CD4-positive, alpha-beta T cell (primary cell): ENCODE measurements around the gene DHX40. TPM values are rescaled to one million over a fixed set of nuclear protein-coding genes. Genes with fewer than 3 reads are reported as not detected.

Source experiments
- ATAC-seq: fragments of 200-7000 bp; cut with Tn5 transposase; one replicate; pipeline ENCODE4 v1.10.0; 2022; ENCODE audit warnings: mild to moderate bottlenecking; ENCODE audit not compliant: poor library complexity
- CTCF ChIA-PET: fragments of 350-600 bp; sonication (Branson Sonifier 250); formaldehyde crosslinking; loops from one replicate; lab custom pipeline; 2021; ENCODE audit warnings: antibody characterized with exemption, inconsistent platforms; lab: Charles Lee
- POLR2A ChIA-PET: fragments of 350-600 bp; sonication (Branson Sonifier 250); formaldehyde crosslinking; loops from one replicate; lab custom pipeline; 2021; ENCODE audit warnings: antibody characterized with exemption, inconsistent platforms; lab: Charles Lee
- DNase-seq, 14 experiments: peaks; one replicate each; pipeline ENCODE4 v3.0.0-alpha.2; 2013 to 2020; ENCODE audit warnings: mixed read lengths in 2 of 14
- H3K27ac ChIP-seq, 2 donors: one replicate each; pipeline versions ENCODE4 v1.5.1 to v1.7.0; 2013; ENCODE audit warnings: low read length in 2 of 2, low read depth in 1 of 2, mild to moderate bottlenecking in 1 of 2
- H3K27me3 ChIP-seq, 2 experiments: 1 replicate in 1 of 2; 2 replicates in 1 of 2; pipeline versions ENCODE4 v1.6.1 to v1.7.0; 2013; ENCODE audit warnings: low read length in 2 of 2, control low read depth in 1 of 2, mild to moderate bottlenecking in 1 of 2, moderate library complexity in 1 of 2; ENCODE audit not compliant: insufficient read depth in 2 of 2, control insufficient read depth in 1 of 2
- H3K36me3 ChIP-seq: one replicate; pipeline ENCODE4 v1.6.1; 2013; ENCODE audit warnings: low read length, control low read depth; ENCODE audit not compliant: insufficient read depth
- H3K4me1 ChIP-seq: one replicate; pipeline ENCODE4 v1.6.1; 2013; ENCODE audit warnings: low read length, control low read depth; ENCODE audit not compliant: insufficient read depth
- H3K4me3 ChIP-seq: one replicate; pipeline ENCODE4 v1.5.1; 2013; ENCODE audit warnings: mild to moderate bottlenecking, low read length, moderate library complexity
- H3K9me3 ChIP-seq, 2 experiments: 1 replicate in 1 of 2; 2 replicates in 1 of 2; pipeline versions ENCODE4 v1.6.1 to v1.7.0; 2013; ENCODE audit warnings: low read length in 2 of 2, mild to moderate bottlenecking in 2 of 2, control low read depth in 1 of 2, moderate library complexity in 1 of 2; ENCODE audit not compliant: control insufficient read depth in 1 of 2, insufficient read depth in 1 of 2
- H3K27ac Mint-ChIP-seq: one replicate; pipeline ENCODE4 v1.8.0; 2020; ENCODE audit warnings: mixed read lengths
- H3K27me3 Mint-ChIP-seq: one replicate; pipeline ENCODE4 v1.8.0; 2021; ENCODE audit warnings: mixed read lengths
- H3K36me3 Mint-ChIP-seq: one replicate; pipeline ENCODE4 v1.8.0; 2021; ENCODE audit warnings: low read depth, mixed read lengths
- H3K4me1 Mint-ChIP-seq: one replicate; pipeline ENCODE4 v1.8.0; 2021; ENCODE audit warnings: low read depth, mixed read lengths
- H3K4me3 Mint-ChIP-seq: one replicate; pipeline ENCODE4 v1.8.0; 2020; ENCODE audit warnings: mild to moderate bottlenecking, mixed read lengths
- H3K9me3 Mint-ChIP-seq: one replicate; pipeline ENCODE4 v1.8.0; 2020; ENCODE audit warnings: mixed read lengths
- CTCF ChIP-seq: fragments of 200-600 bp; IDR thresholded peaks from one replicate; pipeline ENCODE4 v1.8.0; 2022; ENCODE audit warnings: antibody characterized with exemption, mild to moderate bottlenecking
- intact Hi-C, 2 experiments: fragments of 100-400 bp; cut with DNase I in 1 of 2; cut with micrococcal nuclease in 1 of 2; formaldehyde crosslinking; loops; one replicate each; pipeline versions ENCODE4 v1.15.1 to v1.9.0; 2023 to 2025; cut with DNase I, micrococcal nuclease
- total RNA-seq, 174 experiments: library from RNA in 2 of 174; stranded (reverse) in 2 of 174; gene quantifications; one replicate each; pipeline ENCODE4 v1.2.3 and lab custom pipeline; 2021 to 2026

Gene DHX40
- total RNA-seq, 2 experiments from 2014 or later, result 62.6 to 65.6 TPM

DNA sequence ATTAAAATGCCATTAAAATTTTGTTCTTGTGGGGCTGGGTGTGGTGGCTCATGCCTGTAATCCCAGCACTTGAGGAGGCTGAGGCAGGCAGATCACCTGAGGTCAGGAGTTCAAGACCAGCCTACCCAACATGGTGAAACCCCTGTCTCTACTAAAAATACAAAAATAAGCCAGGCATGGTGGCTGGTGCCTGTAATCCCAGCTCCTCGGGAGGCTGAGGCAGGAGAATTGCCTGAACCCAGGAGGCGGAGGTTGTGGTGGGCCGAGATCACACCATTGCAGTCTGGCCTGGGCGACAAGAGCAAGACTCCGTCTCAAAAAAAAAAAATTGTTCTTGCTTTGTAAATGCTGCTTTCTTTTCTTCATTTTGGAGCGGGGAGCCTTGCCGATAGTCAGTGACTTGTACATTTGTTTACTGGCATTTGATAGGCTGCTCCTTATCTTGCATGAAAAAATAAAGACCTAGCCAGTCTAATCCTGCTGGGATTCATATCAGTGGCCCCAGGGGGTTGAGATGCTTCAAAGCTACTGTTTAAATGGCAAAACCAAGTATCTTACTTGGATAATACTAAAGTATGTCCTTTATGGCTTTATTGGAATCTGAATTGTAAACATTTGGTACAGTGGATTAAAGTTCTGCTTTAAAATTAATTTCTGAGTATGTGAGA is 51.0 kb downstream of the DHX40 start:
- Histone ChIP-seq H3K27me3 (no peaks in the 10 kb centered on the region), H3K9me3 (no peaks in the 10 kb centered on the region), H3K27ac (no peak overlapping the region), H3K4me3 (no peak overlapping the region), H3K4me1 (peaks cover 15% of the 10 kb centered on the region), H3K36me3 (no peaks in the 10 kb centered on the region)
- Mint-ChIP-seq H3K36me3 (peaks cover 27% of the 10 kb centered on the region), H3K4me1 (peaks cover 37% of the 10 kb centered on the region), H3K4me3 (no peak overlapping the region), H3K27me3 (no peaks in the 10 kb centered on the region), H3K9me3 (no peaks in the 10 kb centered on the region), H3K27ac (no peak overlapping the region)
- POLR2A ChIA-PET, result no interaction called here
- TF ChIP-seq CTCF, result no peak
- DNase-seq (no peak), ATAC-seq (no peak)
- intact Hi-C loops, result loop anchor here in 1 of 2 experiments (5.0 kb wide), 1 partner anchor 276 kb away; the partner anchor contains the start of genes RPS6KB1 and TUBD1
- CTCF ChIA-PET, result no interaction called here

DNA sequence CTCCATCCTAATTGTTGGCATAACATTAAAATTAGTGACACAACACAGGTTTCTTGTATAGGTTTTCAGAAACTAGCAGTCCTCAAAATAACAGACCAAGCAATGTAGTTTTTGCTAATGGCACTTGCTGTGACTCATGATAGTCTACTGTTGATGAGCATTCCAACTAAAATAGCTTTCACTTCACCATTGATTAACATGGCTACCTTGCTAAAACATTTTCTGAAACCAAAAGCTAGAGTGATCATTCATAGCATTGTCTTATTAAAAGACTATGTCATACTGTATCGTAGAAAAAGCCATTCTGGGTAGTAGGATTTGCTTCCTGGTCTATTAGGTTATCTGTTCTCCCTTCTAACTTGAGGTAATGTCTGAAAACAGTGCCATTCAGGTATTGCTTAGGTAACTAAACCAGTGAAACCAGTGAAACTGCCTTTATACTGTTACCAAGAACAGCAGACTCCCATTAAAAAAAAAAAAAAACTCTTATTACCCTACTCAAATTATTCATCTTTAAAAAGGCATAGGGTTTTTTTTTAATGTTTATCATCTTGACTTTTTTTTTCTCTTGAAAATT is 51.8 kb downstream of the DHX40 start:
- TF ChIP-seq CTCF, result no peak
- ChIA-PET POLR2A (interaction anchor here (3.7 kb wide), 1 partner anchor 25 kb away, joined by 32 read pairs; no protein-coding TSS in a partner anchor), CTCF (interaction anchor here (0.7 kb wide), 1 partner anchor 481 kb away, joined by 3 read pairs; no protein-coding TSS in a partner anchor)
- Histone ChIP-seq H3K4me1 (peaks cover 17% of the 10 kb centered on the region), H3K36me3 (no peaks in the 10 kb centered on the region), H3K27ac (no peak overlapping the region), H3K4me3 (no peak overlapping the region), H3K9me3 (no peaks in the 10 kb centered on the region), H3K27me3 (no peaks in the 10 kb centered on the region)
- H3K4me3 Mint-ChIP-seq, result peak overlapping the region; percentile 97
- H3K27ac Mint-ChIP-seq, result peak overlapping the region; percentile 20
- ATAC-seq (no peak), DNase-seq (no peak)
- peaks cover 46% of the 10 kb centered on the region for H3K4me1 Mint-ChIP-seq
- H3K36me3 Mint-ChIP-seq, result peaks cover 32% of the 10 kb centered on the region
- intact Hi-C loops, result loop anchor here in 1 of 2 experiments (5.0 kb wide), 1 partner anchor 275 kb away; the partner anchor contains the start of genes RPS6KB1 and TUBD1
- H3K9me3 Mint-ChIP-seq, result no peaks in the 10 kb centered on the region
- no peaks in the 10 kb centered on the region for H3K27me3 Mint-ChIP-seq

DNA sequence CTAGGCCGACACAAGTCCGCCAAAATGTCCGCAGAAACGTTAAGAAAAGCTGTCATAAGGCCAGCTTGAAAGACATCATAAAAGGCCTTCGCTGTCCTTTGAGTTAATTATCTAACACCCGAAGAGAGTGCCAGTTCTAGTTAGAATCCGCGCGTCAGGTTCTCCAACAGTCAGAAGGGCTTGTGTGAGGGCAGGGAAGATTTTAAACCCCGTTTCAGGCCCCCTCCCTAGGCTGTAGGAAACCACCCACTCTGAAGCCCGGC is 53.6 kb downstream of the DHX40 start:
- TF ChIP-seq CTCF, result no peak
- CTCF ChIA-PET, result interaction anchor here (0.8 to 1.8 kb wide), 3 partner anchors 11 to 512 kb away, joined by 3 to 6 read pairs (median 3); partner anchors contain the start of gene TRIM37
- Histone ChIP-seq H3K4me3 (peak overlapping the region; percentile 96), H3K36me3 (no peaks in the 10 kb centered on the region), H3K27ac (peak overlapping the region; percentile 95 to 96), H3K9me3 (no peaks in the 10 kb centered on the region), H3K27me3 (no peaks in the 10 kb centered on the region), H3K4me1 (peaks cover 20% of the 10 kb centered on the region)
- DNase-seq (no peak), ATAC-seq (no peak)
- POLR2A ChIA-PET, result interaction anchor here (0.7 to 3.7 kb wide), 27 partner anchors 8 to 1769 kb away, joined by 3 to 40 read pairs (median 5); partner anchors contain the start of genes APPBP2, DHX40, MRPS23 and PRR11
- H3K4me3 Mint-ChIP-seq, result peak overlapping the region; percentile 97
- H3K27ac Mint-ChIP-seq, result peak overlapping the region; percentile 98
- peaks cover 63% of the 10 kb centered on the region for H3K4me1 Mint-ChIP-seq
- H3K27me3 Mint-ChIP-seq, result no peaks in the 10 kb centered on the region
- H3K36me3 Mint-ChIP-seq, result peaks cover 36% of the 10 kb centered on the region
- intact Hi-C loops, result loop anchor here (1.0 to 5.0 kb wide), 4 partner anchors 23 to 273 kb away; partner anchors contain the start of genes DHX40 (in 2 of the 2), RPS6KB1 (in 1 of the 2) and TUBD1 (in 1 of the 2)
- H3K9me3 Mint-ChIP-seq, result no peaks in the 10 kb centered on the region
